Progenitor cell of endocrine pancreas (in vitro differentiated cells): ENCODE measurements around the gene MFSD2A. TPM values are rescaled to one million over a fixed set of nuclear protein-coding genes. Genes with fewer than 3 reads are reported as not detected.
A peak's percentile ranks its signal among the peaks of the same experiment; 100 is the strongest.

ENCODE experiments used
- DNase-seq: peaks from one replicate; pipeline ENCODE4 v3.0.0; 2021; ENCODE audit warnings: low spot score; ENCODE audit not compliant: unreplicated experiment
- H3K27ac Mint-ChIP-seq: 2 replicates; pipeline ENCODE4 v1.8.0; 2021; ENCODE audit warnings: mild to moderate bottlenecking, moderate library complexity, mixed read lengths
- H3K27me3 Mint-ChIP-seq: 2 replicates; pipeline ENCODE4 v1.8.0; 2021; ENCODE audit warnings: mixed read lengths
- H3K36me3 Mint-ChIP-seq: 2 replicates; pipeline ENCODE4 v1.8.0; 2022; ENCODE audit warnings: mixed read lengths; ENCODE audit not compliant: insufficient read depth
- H3K4me1 Mint-ChIP-seq: 2 replicates; pipeline ENCODE4 v1.8.0; 2021; ENCODE audit warnings: low read depth, mixed read lengths
- H3K4me3 Mint-ChIP-seq: 2 replicates; pipeline ENCODE4 v1.8.0; 2021; ENCODE audit warnings: low read depth, mild to moderate bottlenecking, moderate library complexity, mixed read lengths
- H3K9me3 Mint-ChIP-seq: 2 replicates; pipeline ENCODE4 v1.8.0; 2021; ENCODE audit warnings: low read depth, mixed read lengths
- CTCF ChIP-seq: fragments of 200-600 bp; sonication (generic); IDR thresholded peaks from one replicate; pipeline ENCODE4 v1.5.0; 2021; ENCODE audit warnings: antibody characterized with exemption, mild to moderate bottlenecking; ENCODE audit not compliant: unreplicated experiment
- total RNA-seq: library from RNA; stranded (reverse); gene quantifications from 2 replicates; pipeline ENCODE4 v1.2.1, GENCODE V29; 2021

MFSD2A gene
- total RNA-seq, 1 donor from 2014 or later, result 1.8 TPM

GRCh38 chr1:39949891-39950290, 5.1 kb upstream of the MFSD2A start:
- Mint-ChIP-seq H3K27me3 (peaks cover 28% of the 10 kb centered on the region), H3K4me1 (peaks cover 4% of the 10 kb centered on the region), H3K4me3 (no peak overlapping the region), H3K36me3 (no peaks in the 10 kb centered on the region), H3K27ac (no peak overlapping the region), H3K9me3 (no peaks in the 10 kb centered on the region)
- DNase-seq, result no peak
- TF ChIP-seq CTCF, result no peak

- no peak for DNase-seq
- Mint-ChIP-seq H3K4me3 (no peak overlapping the region), H3K4me1 (peaks cover 12% of the 10 kb centered on the region), H3K36me3 (no peaks in the 10 kb centered on the region), H3K9me3 (no peaks in the 10 kb centered on the region), H3K27me3 (peaks cover 41% of the 10 kb centered on the region), H3K27ac (no peak overlapping the region)
- no peak for TF ChIP-seq CTCF
These were observed 3.0 kb upstream of the MFSD2A start for GRCh38 chr1:39951926-39952325.

GRCh38 chr1:39952359-39953110, 2.4 kb upstream of the MFSD2A start:
- Mint-ChIP-seq H3K4me1 (peaks cover 12% of the 10 kb centered on the region), H3K9me3 (no peaks in the 10 kb centered on the region), H3K27me3 (peaks cover 45% of the 10 kb centered on the region), H3K36me3 (no peaks in the 10 kb centered on the region), H3K27ac (no peak overlapping the region), H3K4me3 (no peak overlapping the region)
- DNase-seq, result no peak
- TF ChIP-seq CTCF, result no peak

GRCh38 chr1:39954324-39954869, 548 bp upstream of the MFSD2A start:
- Mint-ChIP-seq H3K4me1 (peaks cover 12% of the 10 kb centered on the region), H3K4me3 (peak overlapping the region; percentile 77), H3K9me3 (no peaks in the 10 kb centered on the region), H3K27me3 (peaks cover 51% of the 10 kb centered on the region), H3K27ac (no peak overlapping the region), H3K36me3 (no peaks in the 10 kb centered on the region)
- TF ChIP-seq CTCF, result no peak
- DNase-seq, result no peak

GRCh38 chr1:39955547-39956539, 898 bp downstream of the MFSD2A start:
- peaks cover 48% of the 10 kb centered on the region for H3K27me3 Mint-ChIP-seq
- H3K36me3 Mint-ChIP-seq, result no peaks in the 10 kb centered on the region
- no peak for DNase-seq
- H3K27ac Mint-ChIP-seq, result no peak overlapping the region
- H3K4me3 Mint-ChIP-seq, result peak overlapping the region; percentile 77
- TF ChIP-seq CTCF, result no peak
- H3K9me3 Mint-ChIP-seq, result no peaks in the 10 kb centered on the region
- peaks cover 12% of the 10 kb centered on the region for H3K4me1 Mint-ChIP-seq
